GM12875 (cell line): Measurements from ENCODE around the gene CACNA1I.

Experiments
- H3K4me3 ChIP-seq: one replicate; pipeline ENCODE4 v1.5.1; 2011; ENCODE audit warnings: low read depth, low read length, control low read depth
- CTCF ChIP-seq: IDR thresholded peaks from 2 replicates; pipeline ENCODE4 v1.5.1; 2011; ENCODE audit warnings: low read depth, mild to moderate bottlenecking, control low read depth, inconsistent platforms, low read length, moderate library complexity, borderline replicate concordance; ENCODE audit not compliant: insufficient read depth

Gene CACNA1I

GRCh38 chr22:39592081-39593065 is 21.8 kb downstream of the CACNA1I start:
- no peak for TF ChIP-seq CTCF
- no peak overlapping the region for H3K4me3 ChIP-seq

- TF ChIP-seq CTCF: no peak
- no peak overlapping the region for H3K4me3 ChIP-seq
Measured at GRCh38 chr22:39593066-39593930, 22.7 kb downstream of the CACNA1I start.

- no peak for TF ChIP-seq CTCF
- H3K4me3 ChIP-seq: no peak overlapping the region
Measured at GRCh38 chr22:39593931-39594285, 23.4 kb downstream of the CACNA1I start.

- H3K4me3 ChIP-seq: no peak overlapping the region
- no peak for TF ChIP-seq CTCF
Measured at GRCh38 chr22:39594411-39594810, 23.9 kb downstream of the CACNA1I start.

GRCh38 chr22:39595622-39596172 is 25.1 kb downstream of the CACNA1I start:
- TF ChIP-seq CTCF: no peak
- H3K4me3 ChIP-seq: no peak overlapping the region

GRCh38 chr22:39596601-39597000 is 26.0 kb downstream of the CACNA1I start:
- TF ChIP-seq CTCF: no peak
- no peak overlapping the region for H3K4me3 ChIP-seq
